Stimulated activated CD8-positive, alpha-beta memory T cell treated with anti-CD3 and anti-CD28 coated beads, Interleukin-4, amount 100 ng/mL, for 24 hours (primary cell): ENCODE measurements around the gene SUPT4H1.
A peak's percentile ranks its signal among the peaks of the same experiment; 100 is the strongest.

Experiments
- DNase-seq: peaks from one replicate; pipeline ENCODE4 v3.0.0-alpha.2; 2020; ENCODE audit warnings: low read depth

Gene SUPT4H1

DNA sequence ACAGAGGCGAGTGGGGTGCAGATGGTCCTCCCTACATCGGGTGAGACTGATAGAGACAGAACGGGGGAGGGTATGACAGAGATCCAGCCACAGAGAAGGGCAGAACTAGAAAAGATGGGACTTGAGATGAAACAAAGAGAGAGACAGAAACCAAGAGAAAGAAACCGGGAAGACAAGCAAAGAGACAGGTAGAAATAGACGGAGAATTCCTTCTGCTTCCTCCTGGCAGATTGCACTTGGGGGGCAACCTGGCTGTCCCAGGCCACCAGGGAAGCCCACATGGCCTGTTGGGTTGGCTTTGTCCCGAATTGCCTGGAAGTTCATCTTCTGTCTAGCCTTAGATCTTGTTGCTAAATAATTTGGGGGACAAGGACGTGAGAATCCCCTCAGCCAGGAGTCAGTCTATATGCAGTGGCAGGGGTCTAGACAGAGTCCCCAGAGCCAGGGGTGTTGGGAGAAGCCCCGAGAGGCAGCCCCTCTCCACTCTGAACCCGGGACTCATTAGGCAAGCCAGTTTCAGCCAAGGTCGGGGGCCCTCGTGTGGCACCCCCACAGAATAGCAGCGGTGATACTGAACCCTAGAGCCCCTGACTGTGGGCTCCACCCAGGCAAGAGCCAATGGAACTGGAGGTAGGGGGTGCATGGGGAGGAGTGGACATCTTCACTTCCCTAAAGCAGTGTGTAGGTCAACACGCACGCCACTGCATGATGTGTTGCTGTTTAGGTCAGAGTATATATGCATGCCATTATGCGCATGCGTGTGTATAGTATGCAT is 22.8 kb downstream of the SUPT4H1 start:
- DNase-seq: peak; percentile 80

DNA sequence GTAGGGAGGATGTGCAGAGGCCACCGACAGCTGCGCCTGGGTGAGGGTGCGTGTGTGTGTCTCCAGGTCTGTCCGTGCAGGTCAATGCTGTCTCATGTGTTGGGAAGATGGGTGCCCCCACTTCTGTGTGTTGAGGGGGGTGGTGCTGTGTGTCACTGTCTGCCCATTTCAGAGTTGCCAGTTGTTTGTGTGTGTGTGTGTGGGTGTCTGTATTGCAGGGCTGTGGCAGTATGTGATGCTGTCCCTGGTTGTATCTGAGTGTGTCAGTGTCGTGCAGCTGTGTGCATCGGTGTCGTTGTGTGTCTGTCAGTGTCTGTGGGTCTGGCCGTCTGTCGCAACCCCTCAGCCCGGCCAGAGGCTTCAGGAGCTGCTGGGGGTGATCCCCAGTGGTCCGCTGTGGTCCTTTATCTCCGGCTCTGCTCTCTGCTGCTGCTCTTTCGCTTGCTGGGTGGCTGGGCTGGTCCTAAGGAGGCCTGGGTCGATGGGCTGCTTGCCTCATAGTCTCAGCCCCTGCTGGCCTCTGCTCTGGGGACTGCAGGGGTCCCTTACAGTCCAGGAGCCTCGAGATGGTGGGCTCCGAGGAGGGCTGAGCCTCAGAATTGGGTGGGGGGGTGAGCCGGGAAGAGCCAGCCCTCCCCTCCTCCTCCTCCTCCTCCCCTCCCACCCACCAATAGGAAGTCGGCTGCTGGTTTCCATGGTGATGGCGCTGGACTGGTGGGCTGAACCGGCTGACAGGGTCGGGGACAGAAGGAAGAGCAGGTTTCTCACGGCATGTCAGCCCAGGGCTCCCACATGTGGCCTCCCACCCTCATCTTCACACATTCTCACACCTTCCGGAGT is 23.6 kb downstream of the SUPT4H1 start, which contains the start of gene TSPOAP1:
Gene TSPOAP1 (minus strand): TSS at position 601 of the 840 bp plus-strand sequence. CDS start 875 bp downstream, outside the sequence.
- peak; percentile 81 for DNase-seq

DNA sequence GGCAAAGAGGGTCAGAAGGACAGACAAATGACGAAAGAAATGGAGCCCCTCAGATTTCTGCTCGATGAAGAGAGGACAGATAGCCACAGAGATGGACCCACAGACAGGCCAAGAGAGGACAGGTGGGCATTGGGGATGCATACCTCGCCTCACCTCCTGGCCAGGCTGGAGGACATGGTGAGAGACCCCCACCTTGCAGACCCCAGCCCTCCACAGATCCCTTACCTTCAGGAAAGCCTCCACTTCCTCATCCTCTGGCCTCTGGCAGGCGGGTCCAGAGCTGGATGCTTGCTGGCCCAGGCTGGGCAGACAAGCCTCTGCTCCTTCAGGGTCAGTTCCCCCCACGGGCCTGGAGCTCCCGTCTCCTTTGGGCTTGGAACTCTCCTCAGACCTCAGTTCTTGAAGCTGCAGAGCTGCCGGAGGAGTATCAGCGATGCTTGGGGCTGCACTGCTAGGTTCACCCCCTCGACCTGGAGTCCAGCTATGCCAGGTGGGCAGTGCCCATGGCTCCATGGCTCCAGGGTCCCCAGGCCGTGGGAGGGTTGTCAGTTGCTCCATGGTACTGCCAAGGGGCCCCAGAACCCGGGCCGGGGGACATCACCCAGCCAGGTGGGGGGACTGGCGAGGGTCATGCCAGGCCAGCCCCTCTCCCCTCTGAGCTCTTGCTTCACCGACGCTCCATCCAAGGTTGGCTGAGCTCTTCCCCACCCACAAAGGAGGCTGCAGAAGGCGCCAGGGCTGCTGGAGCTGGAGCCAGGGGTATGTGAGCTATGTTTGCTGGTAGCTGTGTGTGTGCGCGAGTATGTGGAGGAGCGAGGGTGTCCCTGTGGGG is 24.4 kb downstream of the SUPT4H1 start:
- DNase-seq: no peak

DNA sequence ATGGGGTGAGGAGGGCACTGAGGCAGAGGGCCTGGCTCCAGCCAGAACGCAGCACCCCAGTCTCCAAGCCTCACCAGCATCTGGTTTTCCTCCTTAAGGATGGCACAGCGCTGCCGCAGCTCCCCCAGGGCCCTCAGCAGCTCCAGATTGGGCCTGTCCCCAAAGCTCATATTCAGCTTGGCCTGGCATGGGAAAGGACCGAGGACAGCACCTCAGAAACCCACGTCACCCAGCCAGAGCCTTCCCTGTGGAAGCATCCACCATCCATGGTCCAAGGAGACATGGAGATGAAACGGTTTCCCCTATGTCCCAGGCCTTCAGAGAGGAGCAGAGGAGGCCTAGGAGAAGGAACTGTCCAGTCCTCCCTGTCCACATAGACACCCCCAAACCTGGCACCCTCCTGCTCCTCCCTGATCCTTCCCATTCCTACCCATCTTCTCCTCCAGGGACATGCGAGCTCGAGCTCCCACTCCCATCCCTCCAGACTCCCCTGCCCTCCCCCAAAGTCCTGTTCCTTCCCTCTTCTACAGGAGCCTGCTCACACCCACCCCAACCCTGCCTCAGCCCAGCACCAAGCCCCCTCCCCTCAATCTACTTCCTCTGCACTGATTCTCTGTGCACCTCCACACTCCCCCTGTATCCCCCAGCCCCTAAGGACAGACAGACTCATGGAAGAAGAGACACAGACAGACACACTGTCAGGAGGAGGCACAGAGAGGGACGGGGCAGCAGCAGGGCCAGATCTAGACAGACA is 25.2 kb downstream of the SUPT4H1 start:
- no peak for DNase-seq

DNA sequence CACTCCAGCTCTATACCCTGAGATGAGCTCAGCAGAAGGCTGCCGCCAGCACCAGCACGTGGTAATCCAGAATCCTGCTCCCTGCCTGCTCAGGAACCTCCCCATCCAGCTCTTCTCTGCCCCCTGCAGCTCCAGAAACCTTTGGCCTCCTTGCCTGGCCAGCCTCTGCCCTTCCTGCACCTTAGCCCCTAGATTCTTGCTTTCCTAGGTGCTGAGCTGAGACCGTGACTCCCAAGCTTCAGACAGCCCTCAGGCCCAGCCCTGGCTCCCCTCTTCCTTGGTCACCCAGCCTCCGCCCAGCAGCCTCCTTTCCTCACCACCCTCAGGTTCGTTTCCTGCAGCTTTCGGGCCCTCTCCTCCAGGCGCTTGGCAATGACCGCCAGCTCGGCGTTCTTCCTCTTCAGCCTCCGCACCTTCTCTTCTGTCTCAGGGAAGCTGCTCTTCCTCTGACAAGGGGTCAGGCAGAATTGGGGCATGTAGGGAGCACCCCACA is 26.0 kb downstream of the SUPT4H1 start:
- DNase-seq: no peak

DNA sequence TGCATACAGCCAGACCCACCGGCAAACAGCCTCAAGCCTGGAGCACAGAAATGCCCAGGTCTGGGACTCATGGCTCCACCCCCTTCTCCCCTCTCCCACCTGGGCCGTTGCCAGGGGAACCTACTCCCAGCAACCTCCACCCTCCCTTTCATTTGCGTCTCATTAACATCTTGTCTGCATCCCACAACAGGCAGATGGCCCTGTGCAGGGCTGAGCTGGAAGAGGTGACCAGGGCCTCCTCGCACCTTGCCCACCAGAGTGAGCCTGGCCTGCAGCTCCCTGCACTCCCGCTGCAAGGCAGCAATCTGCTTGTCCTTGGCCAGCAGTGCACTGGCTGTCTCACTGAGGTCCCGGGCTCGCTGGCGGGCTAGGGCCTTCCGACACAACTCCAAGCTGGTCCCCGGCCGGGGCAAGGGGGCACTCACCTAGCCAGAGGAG is 26.7 kb downstream of the SUPT4H1 start:
- no peak for DNase-seq

DNA sequence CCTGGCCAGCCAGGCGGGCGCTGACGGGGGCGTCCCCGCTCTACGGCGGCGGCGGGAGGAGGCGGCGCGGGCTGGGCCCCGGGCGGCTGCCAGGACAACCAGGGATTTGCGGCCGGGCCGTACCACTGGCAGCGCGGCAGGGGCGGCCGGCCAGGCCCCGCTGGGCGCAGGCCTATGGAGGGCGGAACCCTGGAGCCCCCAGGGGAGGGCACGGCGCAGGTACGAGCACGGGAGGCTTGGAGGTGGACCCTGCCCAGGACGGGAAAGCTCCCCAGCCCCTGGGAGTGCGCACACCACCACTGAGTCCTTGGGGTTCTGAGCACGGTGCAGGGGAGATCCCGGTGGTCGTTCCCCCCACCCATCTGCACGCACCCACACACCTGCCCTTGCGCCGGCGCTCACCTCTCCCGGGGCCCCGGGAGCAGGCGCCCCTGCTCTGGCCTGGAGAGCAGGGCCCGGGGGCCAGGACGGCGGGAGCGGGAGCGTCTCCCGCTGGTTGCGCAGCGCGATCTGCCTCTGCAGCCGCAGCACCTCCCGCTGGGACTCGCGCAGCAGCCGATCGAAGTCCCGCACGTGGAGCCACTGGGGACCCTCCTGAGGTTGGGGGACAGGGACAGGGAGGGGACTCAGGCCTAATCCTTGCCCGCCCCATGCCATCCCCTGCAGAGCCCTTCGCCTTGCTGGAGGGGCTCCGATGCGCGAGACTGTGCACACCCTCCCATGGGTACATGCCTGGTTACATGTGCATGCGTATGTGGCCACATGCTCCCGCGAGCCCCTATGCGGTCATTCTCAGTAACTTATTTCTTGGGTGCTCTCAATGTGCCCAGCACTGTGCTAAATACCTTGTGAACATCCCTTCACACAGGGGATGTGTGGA is 27.4 kb downstream of the SUPT4H1 start:
- DNase-seq: no peak

DNA sequence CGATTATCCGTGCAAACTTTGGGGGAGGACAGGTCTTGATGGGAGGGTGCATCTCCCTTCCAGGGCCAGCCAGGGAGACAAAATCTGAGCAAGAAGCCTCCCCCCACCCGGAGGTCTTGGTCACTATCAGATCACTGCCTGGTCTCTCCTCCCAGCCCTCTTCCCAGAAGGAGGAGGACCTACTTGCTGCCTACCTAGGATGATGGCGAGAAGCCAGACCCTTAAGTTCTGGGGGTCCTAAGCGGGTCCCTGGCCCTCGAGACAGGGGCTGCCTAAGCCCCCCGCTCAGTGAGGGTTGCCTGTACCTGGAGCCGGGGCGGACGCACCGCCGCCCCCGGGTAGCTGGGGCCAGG is 28.0 kb downstream of the SUPT4H1 start:
- DNase-seq: no peak

DNA sequence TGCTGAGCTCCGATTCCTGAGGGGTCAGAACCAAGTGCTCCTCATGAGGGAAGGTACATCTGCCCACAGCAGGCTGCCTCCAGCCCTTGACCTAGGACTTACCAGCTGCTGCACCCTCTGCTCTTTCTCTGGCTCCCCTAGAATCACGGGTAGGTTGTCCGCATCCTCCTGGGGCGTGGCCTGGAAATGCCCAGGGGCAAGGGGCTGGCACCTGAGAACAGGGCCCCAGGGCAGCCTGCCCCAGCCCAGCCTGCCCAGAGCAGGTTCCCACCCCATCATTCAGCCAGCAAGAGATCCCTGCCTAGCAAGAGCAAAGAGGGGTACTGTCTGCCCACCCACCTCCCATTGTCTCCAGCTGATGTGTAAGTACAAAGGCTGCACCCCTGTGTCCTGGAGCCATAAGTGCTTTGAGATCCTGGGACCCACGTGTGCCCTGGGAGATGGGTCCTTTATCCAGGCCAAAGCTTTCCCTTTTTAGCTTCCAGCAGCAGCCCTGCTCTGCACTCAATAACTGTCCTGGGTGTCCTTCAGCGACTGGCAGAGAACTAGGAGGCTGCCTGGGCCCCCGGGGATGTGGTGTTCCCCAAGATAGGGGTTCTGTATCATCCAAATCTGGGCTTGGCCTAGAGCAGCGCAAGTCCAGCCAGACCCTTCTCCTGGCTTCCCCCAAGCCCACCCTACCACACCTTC is 28.5 kb downstream of the SUPT4H1 start:
- DNase-seq: no peak

DNA sequence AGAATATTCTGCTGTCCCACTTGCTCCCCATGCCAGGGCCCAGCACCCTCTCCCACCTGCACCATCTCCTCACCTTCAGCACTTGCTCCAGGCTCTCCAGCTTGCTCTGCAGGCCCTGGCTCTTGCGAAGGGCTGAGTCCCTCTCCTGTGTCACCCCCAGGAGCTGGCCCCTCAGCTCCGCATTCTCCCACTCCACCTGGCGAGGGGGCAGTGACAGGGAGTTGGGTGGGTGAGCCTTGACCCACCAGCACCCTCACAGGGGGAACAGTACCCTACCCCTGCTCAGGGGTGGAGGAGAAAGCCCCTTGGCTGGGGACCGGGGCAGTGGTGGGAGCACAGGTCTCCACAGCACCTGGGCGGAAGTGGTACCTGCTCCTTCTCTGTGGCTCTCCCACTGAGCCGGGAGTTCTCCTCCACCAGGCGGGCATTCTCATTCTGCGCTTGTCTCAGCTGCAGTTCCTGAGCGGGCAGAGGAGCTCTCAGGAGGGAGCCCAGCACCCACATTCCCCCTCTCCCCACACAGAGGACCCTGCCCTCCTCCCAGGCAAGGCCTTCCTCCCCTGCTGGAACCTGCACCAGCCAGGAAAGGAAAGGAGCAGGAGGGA is 29.3 kb downstream of the SUPT4H1 start:
- DNase-seq: no peak

DNA sequence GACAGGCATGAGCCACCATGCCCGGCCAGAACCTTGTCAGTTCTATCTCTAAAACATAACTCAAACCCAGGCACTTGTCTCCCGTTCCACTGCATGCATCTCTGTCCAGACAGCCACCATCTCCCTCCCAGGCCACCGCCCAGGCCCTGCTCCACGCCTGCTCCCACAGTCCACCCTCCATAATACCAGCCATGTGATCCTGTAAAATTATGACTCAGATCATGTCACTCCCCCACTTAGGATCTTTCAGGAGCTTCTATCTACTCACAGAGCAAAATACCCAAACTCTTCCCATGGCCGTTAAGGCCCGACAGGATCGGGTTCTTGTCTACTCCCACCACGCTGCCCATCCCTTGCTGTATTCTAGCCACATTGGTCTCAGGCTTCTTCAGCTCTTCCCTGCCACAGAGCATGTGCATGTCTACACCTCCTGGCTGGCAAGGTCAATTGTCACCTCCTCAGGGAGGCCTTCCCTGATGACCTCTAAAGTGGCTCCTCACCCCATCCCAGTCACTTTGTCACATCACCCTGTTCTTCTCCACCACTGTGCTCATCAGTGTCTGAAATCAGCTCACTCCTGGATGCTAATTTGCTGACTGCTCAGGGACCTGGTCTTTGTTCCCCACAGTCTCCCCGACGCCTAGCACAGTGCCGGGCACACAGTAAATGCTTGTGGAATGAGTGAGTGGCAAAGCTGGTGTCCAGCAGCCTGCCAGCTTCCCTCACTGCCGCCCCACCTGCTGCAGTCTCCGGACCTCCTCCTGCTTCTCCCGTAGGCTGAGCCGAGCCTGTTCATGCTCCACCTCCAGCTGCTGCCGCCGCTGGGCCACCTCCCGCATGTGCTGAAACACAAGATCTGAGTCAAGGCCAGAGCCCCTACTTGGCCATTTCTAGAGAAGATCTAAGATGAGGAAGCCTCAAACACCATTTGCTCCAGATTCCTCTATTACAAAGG is 30.2 kb downstream of the SUPT4H1 start:
- no peak for DNase-seq

DNA sequence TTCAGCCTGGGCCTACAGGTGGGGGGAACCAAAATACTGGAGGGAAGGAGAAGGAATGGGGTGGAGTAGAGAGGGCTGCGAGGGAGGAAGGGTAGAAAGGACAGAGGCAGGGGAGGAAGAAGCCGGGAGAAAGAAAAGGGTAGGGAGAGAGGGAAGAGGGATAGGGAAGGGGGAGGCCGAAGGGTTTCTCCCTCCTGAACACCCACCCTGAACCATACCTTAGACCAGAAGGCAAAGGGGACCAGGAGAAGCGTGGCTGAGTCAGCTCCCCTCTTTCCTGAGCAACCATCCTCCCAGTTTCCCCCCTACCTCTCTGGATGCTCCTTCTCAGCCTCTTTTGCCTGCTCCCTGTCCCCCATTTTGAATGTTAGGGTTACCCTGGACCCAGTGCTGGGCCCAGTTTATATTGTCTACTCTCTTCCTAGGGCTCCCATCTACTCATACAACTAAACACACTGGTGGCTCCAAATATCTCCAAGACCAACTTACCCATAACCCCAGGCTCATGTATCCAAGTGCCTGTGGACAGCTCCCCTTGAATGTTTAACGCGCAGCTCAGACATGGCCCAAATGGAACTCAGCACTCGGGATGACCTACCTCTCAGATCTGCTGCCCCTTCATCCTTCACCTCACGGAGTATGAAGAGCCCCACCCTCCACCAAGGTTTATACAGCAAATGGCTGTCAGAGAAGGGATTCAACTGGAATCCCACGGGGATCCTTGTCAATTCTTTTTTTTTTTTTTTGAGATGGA is 31.3 kb downstream of the SUPT4H1 start:
- no peak for DNase-seq

DNA sequence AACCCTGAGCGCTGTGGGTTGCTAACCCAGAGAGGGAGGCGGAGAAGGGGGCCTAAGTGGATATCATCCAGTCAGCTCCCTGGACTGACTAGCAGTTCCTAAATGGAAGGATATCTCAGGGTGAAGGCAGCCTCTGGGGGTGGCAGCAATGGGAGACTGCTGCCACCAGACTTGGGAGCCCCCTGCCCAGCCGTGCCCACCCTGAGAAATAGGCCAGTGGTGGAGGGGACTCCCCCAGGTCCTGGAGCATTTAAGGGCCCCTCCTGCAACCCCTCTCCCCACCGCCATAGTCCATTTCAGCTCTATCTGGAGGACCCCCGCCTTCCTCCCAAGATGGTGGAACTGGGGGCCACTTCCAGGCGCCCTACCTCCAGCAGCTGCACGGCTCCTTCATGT is 31.8 kb downstream of the SUPT4H1 start:
- DNase-seq: no peak

DNA sequence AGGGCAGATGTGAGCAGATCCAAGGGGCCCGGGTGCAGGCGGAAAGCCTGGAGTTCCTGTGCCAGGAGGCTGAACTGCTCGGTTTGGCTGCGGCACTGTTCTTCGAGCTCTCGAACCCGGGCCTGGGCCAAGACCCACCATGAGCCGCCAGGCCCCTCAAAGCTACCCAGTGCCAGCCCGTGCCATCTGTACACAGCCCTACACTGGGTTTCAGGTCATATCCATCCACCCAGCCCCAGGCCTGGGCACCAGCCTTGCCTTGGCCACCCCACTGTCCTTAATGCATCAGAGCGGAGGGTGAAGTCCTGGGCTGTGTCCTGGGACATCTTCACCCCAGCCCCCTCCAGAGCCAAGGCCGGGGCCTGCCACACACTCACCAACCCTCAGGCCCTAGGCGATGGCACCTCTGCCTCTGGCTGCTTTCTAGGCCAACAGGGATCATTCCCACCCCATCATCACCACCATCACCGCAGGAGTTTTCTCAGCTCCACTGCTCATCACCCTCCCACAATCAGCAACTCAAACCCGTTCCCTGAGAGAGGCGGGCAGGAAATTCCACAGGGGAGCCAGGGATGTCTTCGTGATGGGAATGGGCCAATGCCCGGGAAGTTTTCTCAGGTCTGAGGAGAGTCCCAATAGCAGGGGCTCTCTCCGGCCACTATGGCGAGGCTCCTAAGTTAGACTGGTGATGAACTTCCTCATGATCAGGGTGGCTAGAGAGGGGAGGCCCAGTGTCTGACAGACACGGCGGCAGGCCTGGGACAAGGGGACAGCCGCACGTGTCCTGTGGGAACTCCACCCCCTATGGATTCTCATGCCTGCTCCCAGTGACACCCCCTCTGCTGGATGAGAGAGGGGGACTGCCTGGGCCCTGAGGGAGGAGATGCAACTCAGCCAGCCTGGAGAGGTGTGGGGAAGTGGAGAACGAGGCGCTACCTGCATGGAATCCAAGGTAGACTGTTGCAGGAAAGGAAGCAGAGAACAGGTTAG is 32.5 kb downstream of the SUPT4H1 start:
- DNase-seq: no peak

DNA sequence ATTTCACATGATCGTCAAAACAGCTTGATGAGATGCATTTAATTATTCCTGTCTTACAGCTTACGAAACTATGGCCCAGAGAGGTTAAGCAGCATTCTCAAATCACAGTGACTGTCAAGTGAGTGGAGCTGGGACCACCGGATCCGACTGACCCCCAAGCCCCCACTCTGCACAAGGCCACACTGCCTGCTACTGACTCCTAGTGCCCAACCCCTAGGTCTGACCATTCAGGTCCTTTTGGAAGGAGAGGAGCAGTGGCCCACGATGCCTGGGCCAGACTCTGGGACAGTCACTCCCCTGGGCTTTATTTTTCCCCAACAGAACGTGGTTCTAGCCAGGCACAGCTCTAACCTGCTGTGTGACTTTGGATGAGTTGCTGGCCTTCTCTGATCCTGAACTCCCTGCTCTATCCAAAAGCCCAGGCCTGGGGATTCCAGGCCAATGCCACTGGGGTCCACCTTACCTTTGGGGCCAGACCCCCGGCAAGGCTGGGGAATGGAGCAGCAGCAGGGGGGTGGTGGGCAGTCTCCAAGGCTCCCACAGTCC is 33.3 kb downstream of the SUPT4H1 start:
- no peak for DNase-seq

DNA sequence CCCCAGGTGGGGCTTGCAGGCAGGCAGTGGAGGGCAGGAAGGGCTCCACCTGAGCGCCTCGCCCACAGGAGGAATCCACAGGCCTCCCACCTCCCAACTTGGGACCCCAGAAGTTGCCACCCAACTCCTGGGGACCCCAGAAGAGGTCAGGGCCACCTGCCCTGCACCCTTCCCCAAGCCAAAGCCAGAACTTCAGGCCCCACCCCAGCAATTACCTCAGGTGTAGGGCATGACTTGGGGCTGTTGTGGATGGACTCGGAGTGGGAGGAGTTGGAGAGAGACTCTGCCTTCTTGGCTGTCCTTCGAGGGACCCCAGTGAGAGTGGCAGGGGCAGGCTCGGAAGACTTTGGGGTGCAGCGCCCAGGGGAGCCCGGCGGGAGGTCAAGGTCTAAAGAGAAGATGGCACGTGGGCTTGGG is 33.9 kb downstream of the SUPT4H1 start:
- no peak for DNase-seq
